ENCODE results near the gene MAP2K3. TPM values are rescaled to one million over a fixed set of nuclear protein-coding genes. Genes with fewer than 3 reads are reported as not detected.
"Not testable (repeated sequence)": the region's sequence is repeated elsewhere in the genome, so short reads cannot be mapped to it uniquely, and the experiment has no call there.

The MAP2K3 gene
- total and polyA plus RNA-seq, 9 donors, result 9.1 to 45.5 (median 17.6) TPM

GRCh38 chr17:21308931-21309381 is 24.4 kb downstream of the MAP2K3 start:
- H3K27me3 ChIP-seq; H3K9me3 ChIP-seq; H3K4me1 ChIP-seq (ENCODE audit: insufficient read depth); H3K36me3 ChIP-seq; H3K27ac ChIP-seq; intact Hi-C loops (cut with DNase I); H3K4me3 ChIP-seq: not testable (repeated sequence)
- peak in 4 of 5 donors; percentile 5 to 28 (median 10) for DNase-seq
- WGBS, 3 donors, result 93 to 97% (median 95%) methylated on average over 6 of the region's 6 CpGs

GRCh38 chr17:21310061-21310765 is 25.7 kb downstream of the MAP2K3 start:
- not testable (repeated sequence) for H3K36me3 ChIP-seq; H3K27me3 ChIP-seq; H3K4me1 ChIP-seq (ENCODE audit: insufficient read depth); H3K9me3 ChIP-seq; H3K4me3 ChIP-seq
- WGBS, 3 donors, result 46 to 50% (median 48%) methylated on average over 16 of the region's 16 CpGs
- DNase-seq, result peak; percentile 27 to 53 (median 46)
- intact Hi-C loops (cut with DNase I), result loop anchor here in 2 of 4 donors (10.0 kb wide), 2 partner anchors 145 to 205 kb away; no protein-coding TSS in a partner anchor
- H3K27ac ChIP-seq, result peak overlapping the region; percentile 56 to 62

- WGBS, 3 donors, result 23 to 29% (median 24%) methylated on average over 15 to 20 of the region's 22 CpGs
- not testable (repeated sequence) for H3K4me1 ChIP-seq (ENCODE audit: insufficient read depth); H3K4me3 ChIP-seq; H3K9me3 ChIP-seq; H3K27me3 ChIP-seq; H3K36me3 ChIP-seq
- intact Hi-C loops (cut with DNase I), result loop anchor here in 2 of 4 donors (10.0 kb wide), 2 partner anchors 144 to 204 kb away; no protein-coding TSS in a partner anchor
- peak; percentile 42 to 64 (median 57) for DNase-seq
- H3K27ac ChIP-seq, result peak overlapping the region; percentile 56 to 62
Observed at GRCh38 chr17:21310766-21311602, 26.5 kb downstream of the MAP2K3 start.

- Histone ChIP-seq H3K4me1 (ENCODE audit: insufficient read depth) (peaks cover 6% of the 10 kb centered on the region), H3K4me3 (no peak overlapping the region), H3K9me3 (no peaks in the 10 kb centered on the region), H3K27ac (no peak overlapping the region), H3K36me3 (no peaks in the 10 kb centered on the region), H3K27me3 (no peaks in the 10 kb centered on the region)
- TF ChIP-seq EP300 (IDR thresholded peaks at IDR 0.05) (no peak), POLR2A (IDR thresholded peaks at IDR 0.05) (no peak), CTCF (IDR thresholded peaks at IDR 0.05) (no peak)
- WGBS, 3 donors, result 90 to 98% (median 91%) methylated on average over 5 of the region's 5 CpGs
- DNase-seq, result peak in 1 of 5 donors; percentile 8
- intact Hi-C loops (cut with DNase I), result loop anchor here in 2 of 4 donors (10.0 kb wide), 2 partner anchors 141 to 201 kb away; no protein-coding TSS in a partner anchor
Observed at GRCh38 chr17:21313320-21313719, 28.8 kb downstream of the MAP2K3 start.

GRCh38 chr17:21313761-21314160 is 29.2 kb downstream of the MAP2K3 start:
- DNase-seq; H3K27ac ChIP-seq; H3K9me3 ChIP-seq; H3K36me3 ChIP-seq; H3K4me3 ChIP-seq; H3K4me1 ChIP-seq (ENCODE audit: insufficient read depth); H3K27me3 ChIP-seq: not testable (repeated sequence)
- intact Hi-C loops (cut with DNase I), result loop anchor here in 2 of 4 donors (10.0 kb wide), 2 partner anchors 141 to 201 kb away; no protein-coding TSS in a partner anchor
- 93 to 100% (median 97%) methylated on average over 2 of the region's 2 CpGs for WGBS, 3 donors

- DNase-seq, result peak in 2 of 5 donors; percentile 25 to 35
- H3K27me3 ChIP-seq; H3K9me3 ChIP-seq; H3K36me3 ChIP-seq; H3K4me3 ChIP-seq; H3K27ac ChIP-seq; H3K4me1 ChIP-seq (ENCODE audit: insufficient read depth): not testable (repeated sequence)
- 63 to 76% (median 73%) methylated on average over 6 to 7 of the region's 7 CpGs for WGBS, 3 donors
- intact Hi-C loops (cut with DNase I), result loop anchor here in 2 of 4 donors (10.0 kb wide), 2 partner anchors 141 to 201 kb away; no protein-coding TSS in a partner anchor
Observed at GRCh38 chr17:21314261-21314664, 29.8 kb downstream of the MAP2K3 start.

GRCh38 chr17:21314701-21315111 is 30.2 kb downstream of the MAP2K3 start:
- not testable (repeated sequence) for H3K27ac ChIP-seq, H3K36me3 ChIP-seq

GRCh38 chr17:21315246-21316000 is 30.9 kb downstream of the MAP2K3 start:
- not testable (repeated sequence) for H3K36me3 ChIP-seq; H3K27ac ChIP-seq; H3K9me3 ChIP-seq; DNase-seq; H3K4me1 ChIP-seq (ENCODE audit: insufficient read depth); H3K4me3 ChIP-seq; H3K27me3 ChIP-seq
- 90 to 93% (median 92%) methylated on average over 14 of the region's 16 CpGs for WGBS, 3 donors
- intact Hi-C loops (cut with DNase I), result loop anchor here in 2 of 4 donors (10.0 kb wide), 2 partner anchors 139 to 199 kb away; no protein-coding TSS in a partner anchor

More at GRCh38 chr17:21314701-21315111, 30.2 kb downstream of the MAP2K3 start:
- not testable (repeated sequence) for H3K9me3 ChIP-seq; H3K4me1 ChIP-seq (ENCODE audit: insufficient read depth); H3K4me3 ChIP-seq; H3K27me3 ChIP-seq; DNase-seq
- 84 to 89% (median 89%) methylated on average over 7 of the region's 7 CpGs for WGBS, 3 donors
- intact Hi-C loops (cut with DNase I), result loop anchor here in 2 of 4 donors (10.0 kb wide), 2 partner anchors 140 to 200 kb away; no protein-coding TSS in a partner anchor

- H3K27me3 ChIP-seq; H3K27ac ChIP-seq; H3K9me3 ChIP-seq; H3K4me3 ChIP-seq; H3K4me1 ChIP-seq (ENCODE audit: insufficient read depth); H3K36me3 ChIP-seq: not testable (repeated sequence)
- intact Hi-C loops (cut with DNase I), result loop anchor here in 2 of 4 donors (10.0 kb wide), 2 partner anchors 138 to 198 kb away; no protein-coding TSS in a partner anchor
- WGBS, 3 donors, result 46 to 64% (median 55%) methylated on average over 6 to 8 of the region's 39 CpGs
- peak in 2 of 5 donors; percentile 33 to 40 for DNase-seq
Observed at GRCh38 chr17:21316212-21316886, 31.8 kb downstream of the MAP2K3 start.

Data from ovary (tissue), 9 donors.